Putamen (tissue), 1 donor: ENCODE measurements around the gene ARPC5L.
"Not testable (repeated sequence)": the region's sequence is repeated elsewhere in the genome, so short reads cannot be mapped to it uniquely, and the experiment has no call there.

Experiments used
- DNase-seq: peaks from one replicate; pipeline ENCODE4 v3.0.0-alpha.2; 2016; ENCODE audit warnings: low spot score

Gene ARPC5L

DNA sequence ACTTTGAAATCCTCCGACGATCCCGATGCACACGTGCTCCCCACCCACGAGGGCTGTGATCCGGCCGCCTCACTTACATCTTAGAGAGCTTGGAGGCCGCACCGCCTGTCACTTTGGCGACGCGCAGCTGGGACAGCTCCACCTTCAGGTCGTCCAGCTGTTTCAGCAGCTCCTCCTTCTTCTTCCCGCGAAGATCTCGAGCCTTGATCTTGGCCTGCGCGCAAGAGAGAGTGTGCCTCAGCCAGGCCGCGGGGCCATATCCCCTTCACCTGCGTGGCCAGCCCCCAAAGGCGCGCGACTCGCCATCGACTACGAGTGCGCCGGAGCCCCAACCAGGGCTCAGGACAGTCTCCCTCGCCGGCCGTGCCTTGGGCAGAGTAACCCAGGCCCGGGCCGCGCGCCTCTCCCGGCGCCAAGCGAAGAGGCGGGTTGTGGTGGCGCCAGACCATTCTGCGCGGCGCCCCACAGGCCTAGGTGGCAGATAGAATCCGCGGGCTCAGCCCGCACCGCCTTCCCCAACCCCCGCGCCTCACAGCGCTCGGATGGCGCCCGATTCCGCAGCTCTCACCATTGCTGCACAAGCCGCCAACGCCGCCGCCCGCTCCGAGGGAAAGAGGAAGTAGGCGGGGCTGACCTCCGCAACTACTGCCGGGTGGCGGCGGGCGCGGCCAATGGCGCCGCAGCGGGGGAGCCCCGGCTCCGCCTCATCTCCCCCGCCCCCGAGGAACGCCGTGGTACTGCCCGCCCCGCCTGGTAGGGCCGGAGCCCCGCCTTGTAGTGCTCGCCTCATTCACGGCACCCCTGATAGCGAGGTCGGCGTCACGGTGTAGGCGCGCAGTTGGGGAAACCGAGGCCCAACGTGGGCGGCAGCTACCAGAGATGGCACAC, at the start of gene ARPC5L, which contains the start of gene RPL35:
Gene ARPC5L (plus strand): TSS at position 789 of the 888 bp plus-strand sequence. CDS start 7,161 bp downstream, outside the sequence.
Gene RPL35 (minus strand): TSS at position 616 of the 888 bp plus-strand sequence. CDS start 45 bp downstream, at position 571.
- DNase-seq: peak; percentile 94

DNA sequence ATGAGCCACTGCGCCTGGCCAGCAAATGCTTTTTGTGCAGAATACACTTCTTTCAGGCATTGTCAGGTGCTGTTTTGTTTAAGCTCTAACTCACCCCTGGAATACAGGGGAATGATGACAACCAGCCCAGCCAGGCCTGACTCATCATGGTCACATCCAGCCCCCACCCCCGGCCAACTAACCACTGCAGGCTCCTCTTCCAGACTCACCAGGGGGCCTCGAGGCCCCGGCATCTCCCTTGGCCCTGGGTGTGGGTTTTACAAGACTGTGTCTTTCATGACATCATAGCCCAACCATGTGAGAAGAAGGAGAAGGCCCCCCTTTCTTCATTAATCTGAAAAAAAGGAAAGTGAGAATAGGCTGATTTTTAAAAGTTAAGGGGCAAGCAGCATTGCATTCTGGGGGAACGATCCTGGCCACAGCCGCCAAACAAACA, 49.5 kb upstream of the ARPC5L start:
- no peak for DNase-seq

DNA sequence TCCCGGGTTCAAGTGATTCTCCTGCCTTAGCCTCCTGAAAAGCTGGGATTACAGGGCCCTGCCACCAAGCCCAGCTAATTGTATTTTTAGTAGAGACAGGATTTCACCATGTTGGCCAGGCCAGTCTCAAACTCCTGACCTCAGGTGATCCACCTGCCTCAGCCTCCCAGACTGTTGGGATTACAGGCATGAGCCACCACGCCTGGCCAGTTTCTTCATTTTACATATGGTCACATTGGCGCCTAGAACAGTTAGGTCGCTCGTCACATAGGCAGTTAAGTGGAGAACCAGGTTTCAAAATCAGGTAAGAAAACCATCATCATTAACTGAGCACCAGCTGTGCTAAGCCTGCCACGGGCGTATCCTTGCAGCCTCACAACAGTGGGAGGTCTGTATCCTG, 48.9 kb upstream of the ARPC5L start:
- no peak for DNase-seq

DNA sequence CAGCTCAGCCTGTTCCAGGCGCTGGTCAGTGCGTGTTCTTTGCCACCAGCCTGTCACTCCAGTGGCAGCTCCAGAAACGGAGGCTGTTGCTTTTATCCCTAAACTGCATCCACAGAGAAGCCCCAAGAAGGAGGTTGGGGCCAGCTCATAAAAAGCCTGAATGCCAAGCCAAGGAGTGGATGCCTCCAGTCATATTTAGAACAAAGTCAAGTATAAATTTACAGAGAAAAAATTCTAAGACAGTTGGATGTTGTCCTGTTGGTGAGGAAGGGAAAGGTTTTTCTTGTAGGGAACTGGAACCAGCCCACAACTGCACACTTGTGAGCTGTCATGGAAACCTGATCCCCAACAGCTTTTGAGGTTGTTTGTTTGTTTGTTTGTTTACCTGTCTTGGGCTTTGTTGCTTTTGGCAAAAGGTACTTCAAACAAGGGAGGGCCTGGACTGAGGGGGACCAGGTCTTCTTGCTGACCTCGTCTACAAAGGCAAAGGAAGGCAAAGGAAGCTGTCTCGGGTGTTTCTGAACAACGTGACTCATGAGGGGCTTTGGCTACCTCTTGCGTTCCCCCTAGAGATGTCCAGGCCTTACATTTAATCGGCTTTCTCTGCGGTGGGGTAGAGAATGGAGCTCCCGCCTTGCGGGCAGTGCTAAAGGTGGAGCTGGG, 48.3 kb upstream of the ARPC5L start:
- DNase-seq: no peak

DNA sequence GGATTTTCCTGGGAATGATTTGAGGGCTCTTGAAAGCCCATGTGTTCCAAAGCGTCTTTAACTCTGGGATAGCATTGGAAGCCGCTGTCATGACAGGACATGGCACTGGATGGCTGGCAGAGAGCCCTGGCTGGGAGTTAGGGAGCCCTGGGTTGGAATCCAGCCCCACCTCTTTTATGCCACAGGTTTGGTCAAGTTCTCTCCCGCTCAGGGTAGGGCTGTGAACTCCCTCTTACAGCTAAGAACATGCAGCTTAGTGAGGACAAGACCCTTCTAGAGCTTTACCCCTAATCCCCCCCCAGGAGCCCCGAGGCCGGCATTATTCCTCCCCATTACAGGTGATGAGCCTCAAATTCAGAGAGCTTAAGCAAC, 47.8 kb upstream of the ARPC5L start:
- no peak for DNase-seq

DNA sequence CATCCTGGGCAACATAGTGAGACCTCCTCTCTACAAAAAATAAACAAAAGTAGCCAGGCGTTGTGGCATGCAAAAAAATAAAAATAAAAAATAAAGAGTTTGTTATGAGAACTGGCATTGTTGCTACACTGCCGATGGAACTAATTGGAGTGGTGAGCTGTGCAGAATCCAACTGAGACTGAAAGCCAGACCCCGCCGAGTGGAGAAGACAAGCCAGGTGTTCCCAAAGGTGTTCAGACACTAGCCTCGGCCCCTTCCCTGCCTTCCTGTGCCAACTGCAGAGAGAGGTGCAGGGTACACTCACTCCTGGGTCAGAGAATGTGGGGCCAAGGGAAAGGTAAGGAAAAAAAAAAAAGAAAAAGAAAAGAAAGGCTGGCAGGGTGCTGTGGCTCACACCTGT, 46.3 kb upstream of the ARPC5L start:
- no peak for DNase-seq

DNA sequence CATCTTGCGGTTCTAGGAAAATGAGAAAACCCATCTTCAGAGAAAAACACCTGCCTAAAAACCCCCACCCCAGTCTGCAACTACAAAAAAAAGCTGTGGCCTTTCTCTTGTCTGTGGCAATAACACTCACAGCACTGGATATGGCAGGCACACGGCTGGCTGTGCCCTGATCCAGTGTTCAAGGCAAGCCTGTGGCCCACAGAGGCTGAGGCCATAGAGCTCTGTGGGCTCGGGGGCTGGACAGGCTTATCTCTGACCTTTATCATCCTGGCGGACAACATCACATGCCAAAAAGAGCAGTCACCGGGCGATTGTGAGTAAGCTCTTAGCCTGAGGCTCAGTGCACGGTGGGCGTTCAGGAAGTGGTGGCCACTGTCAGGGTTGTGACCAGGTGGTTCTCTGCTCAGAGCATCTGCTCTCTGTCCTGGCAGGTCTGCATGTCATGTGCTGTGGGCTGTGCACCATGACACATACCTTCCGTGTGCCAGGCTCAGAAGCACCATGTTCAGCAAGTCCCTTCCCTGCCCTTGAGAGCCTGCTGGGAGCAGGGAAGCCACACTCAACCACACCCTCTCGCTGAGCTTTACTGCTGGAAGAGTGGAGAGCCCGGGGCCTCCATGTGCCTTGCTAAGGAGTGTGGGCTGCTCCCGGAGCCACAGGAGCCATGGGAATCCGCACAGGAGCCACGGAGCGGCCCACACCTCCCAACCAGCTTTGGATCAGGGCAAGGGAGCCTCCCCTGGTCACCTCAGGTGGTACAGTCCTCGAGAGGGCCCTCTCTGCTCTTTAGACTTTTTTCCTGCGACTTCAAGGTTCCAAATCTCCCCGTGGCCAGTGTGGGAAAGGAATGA, 43.3 kb upstream of the ARPC5L start:
- DNase-seq: no peak

DNA sequence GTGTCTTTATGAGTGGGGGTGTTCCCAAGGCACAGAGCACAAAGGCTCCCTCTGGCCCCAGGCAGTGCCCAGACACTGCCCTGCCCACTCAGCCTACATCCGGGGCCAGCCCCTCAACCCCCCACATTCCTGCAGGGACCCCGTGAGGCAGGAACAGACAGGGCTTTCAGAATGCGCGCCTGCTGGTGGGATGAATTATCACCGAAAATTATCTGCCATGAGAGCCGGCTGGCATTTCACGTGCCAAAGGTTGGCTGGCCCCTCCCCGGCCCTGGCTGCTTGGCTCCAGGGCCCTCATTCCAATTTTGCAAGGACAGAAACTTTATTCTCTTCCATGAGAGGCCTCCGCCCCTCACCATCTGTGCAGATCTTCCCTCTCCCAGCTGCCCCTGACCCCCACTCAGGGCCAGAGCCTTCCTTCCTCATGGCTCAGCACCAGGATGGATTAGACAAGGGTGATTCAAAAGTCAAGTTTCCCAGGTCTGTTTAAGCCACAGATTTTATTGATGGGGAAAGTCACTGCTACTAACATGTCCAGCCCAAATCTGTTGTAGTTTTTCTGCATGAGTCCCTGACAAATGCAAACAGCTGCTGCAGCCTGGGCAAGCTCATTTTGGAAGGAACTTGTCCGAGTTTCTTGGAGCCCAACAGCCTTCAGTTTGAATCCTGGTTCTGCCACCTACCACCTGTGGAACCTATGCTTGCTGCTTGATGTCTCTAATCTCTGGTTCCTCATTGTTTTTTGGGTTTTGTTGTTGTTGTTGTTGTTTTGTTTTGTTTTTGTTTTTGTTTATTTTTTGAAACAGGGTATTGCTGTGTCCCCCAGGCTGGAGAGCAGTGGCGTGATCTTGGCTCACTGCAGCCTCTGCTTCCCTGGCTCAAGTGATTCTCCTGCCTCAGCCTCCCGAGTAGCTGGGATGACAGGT, 41.0 kb upstream of the ARPC5L start:
- DNase-seq: no peak

DNA sequence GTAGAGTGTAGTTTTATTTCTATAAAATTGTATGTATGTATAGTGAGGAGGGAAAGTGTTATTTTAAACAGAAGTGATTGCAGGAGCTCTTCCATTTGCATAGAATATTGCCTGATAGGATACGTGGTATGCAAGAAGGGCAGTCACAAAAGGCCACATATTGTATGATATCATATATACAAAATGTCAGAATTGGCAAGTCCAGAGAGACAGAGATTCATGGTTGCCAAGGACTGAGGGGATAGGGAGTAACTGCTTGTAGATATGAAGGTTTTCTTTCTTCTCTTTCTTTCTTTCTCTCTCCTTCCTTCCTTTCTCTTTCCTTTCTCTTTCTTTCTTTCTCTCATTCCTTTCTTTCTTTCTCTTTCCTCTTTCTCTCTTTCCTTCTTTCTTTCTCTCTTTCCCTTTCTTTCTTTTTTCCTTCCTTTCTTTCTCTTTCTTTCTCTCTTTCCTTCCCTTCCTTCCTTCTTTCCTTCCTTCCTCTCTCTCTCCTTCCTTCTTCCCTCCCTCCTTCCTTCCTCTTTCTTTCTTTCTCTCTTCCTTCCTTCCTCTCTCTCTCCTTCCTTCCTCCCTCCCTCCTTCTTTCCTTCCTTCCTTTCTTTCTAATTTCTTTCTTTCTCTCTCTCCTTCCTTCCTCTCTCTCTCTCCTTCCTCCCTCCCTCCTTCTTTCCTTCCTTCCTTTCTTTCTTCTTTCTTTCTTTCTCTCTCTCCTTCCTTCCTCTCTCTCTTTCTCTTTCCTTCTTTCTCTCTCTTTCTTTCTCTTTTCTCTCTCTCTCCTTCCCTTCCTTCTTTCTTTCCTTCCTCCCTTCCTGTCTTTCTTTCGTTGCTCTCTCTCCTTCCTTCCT, 33.2 kb upstream of the ARPC5L start:
- no peak for DNase-seq

DNA sequence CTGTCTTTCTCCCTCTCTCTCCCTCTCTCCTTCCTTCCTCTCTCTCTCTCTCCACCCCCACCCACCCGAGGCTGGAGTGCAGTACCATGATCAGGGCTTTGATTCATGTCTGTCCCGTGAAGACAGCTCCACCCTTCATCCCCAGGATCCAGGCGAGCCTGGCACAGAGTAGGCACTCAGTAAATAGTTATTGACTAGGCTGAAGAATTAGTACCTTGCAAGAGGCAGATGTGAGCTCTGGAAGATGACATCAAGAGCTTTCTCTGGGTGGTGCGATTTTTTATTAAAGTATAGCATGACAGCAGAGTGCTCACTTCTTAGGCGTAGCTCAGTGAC, 32.6 kb upstream of the ARPC5L start:
- no peak for DNase-seq

DNA sequence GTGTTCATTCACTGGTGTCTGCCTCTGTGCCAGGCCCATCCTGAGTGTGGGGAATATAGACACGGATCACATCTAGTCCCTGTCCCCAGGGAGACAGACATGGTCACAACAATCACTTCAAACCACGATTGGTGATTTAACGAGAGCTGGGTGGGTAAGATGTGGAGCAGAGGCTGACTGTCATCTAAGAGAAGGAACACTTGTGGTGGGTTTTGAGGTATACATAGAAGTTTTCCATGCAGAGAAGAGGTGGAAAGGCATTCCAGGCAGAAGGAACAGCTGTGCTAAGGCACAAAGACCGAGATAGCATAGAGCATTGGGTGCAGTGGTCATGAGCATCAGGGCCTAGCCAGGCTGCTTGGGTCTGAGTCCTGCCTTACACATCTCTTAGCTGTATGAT, 31.3 kb upstream of the ARPC5L start:
- no peak for DNase-seq

DNA sequence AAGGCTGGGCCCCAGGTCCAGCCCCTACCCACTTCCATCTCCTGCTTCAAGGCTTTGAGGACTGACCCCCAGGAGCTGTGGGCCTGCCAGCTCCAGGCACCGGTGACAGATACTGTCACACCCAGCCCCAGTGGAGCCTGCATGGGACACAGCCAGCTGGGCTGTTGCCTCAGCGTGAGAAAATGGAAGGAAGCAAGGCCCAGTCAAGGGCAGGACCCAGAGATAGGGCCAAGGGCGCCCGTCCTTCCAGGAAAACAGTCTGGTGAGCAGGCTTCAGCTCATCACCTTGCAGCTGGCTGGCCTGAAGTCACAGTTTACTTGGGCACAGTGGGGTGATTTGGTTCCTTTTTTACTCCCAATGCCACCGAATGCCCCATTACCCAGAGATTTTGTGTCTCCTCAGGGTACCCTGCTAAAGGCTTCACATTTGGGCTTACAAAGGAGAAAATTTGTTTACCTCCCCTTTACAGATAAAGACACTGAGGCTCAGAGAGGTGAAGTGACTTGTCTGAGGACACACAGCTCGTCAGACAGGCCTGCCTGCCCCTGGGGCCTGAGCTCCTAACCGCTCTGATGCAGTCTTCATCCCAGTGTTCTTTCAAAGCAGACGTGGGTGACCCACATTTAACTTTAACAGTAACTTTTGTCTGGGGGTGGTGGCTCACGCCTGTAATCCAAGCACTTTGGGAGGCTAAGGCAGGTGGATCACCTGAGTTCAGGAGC, 30.1 kb upstream of the ARPC5L start:
- DNase-seq: no peak

DNA sequence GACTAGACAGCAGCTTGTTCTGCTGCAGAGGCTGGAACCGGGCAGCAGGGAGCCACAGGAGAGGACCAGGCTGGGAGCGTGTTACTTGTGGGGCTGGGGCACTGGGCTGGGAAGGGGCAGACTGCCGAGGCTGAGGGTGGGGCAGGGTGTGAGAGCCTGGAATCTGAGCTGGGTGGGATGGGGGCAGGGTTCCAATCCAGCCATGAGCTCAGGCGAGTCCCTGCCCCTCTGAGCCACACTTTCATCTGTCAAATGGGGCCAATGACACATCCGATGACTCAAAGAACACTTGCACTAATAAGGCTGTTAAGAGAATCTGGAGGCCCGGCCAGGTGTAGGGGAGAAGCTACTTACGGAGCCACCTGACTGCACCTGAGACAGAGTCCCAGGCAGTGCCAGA, 27.3 kb upstream of the ARPC5L start:
- DNase-seq: no peak

DNA sequence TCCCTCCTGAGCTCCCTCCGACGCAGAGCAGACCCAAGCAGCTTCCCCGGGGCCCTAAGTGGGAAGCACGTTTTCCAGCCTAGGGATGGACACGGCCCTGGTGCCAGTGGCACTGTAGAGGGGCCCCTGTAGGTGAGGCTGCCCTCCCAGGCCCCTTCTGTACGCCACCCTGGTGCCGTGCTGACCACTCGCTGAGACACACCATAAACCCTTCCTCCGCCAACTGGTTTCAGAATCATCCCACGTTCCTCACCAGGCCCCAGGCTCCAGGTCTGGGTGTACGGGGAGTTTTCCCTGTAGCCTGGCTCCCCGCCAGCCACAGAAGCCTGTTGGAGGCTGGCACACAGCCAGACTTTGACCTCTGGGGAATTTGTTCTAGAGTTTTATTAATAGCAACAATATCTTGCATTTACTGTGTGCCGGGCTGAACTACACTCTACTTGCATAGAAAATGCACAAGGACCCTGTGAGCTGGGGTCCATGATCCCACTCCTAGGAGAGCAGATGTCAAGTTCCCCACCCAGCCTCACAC, 26.8 kb upstream of the ARPC5L start:
- DNase-seq: no peak

DNA sequence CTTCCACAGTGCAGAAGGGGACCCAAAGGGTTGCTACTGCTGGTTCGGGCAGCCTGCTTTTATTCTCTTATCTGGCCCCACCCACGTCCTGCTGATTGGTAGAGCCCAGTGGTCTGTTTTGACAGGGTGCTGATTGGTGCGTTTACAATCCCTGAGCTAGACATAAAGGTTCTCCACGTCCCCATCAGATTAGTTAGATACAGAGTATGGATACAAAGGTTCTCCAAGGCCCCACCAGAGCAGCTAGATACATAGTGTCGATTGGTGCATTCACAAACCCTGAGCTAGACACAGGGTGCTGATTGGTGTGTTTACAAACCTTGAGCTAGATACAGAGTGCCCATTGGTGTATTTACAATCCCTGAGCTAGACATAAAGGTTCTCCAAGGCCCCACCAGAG, 23.8 kb upstream of the ARPC5L start:
- DNase-seq: not testable (repeated sequence)

DNA sequence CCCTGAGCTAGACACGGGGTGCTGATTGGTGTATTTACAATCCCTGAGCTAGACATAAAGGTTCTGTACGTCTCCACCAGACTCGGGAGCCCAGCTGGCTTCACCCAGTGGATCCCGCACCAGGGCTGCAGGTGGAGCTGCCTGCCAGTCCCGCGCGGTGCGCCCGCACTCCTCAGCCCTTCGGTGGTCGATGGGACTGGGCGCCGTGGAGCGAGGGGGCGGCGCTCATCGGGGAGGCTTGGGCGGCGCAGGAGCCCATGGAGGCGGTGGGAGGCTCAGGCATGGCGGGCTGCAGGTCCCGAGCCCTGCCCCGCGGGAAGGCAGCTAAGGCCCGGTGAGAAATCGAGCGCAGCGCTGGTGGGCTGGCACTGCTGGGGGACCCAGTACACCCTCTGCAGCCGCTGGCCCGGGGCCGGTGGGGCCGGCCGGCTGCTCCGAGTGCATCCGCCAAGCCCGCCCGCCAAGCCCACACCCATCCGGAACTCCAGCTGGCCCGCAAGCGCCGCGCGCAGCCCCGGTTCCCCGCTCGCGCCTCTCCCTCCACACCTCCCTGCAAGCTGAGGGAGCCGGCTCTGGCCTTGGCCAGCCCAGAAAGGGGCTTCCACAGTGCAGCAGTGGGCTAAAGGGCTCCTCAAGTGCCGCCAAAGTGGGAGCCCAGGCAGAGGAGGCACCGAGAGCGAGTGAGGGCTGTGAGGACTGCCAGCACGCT, 23.2 kb upstream of the ARPC5L start:
- DNase-seq: not testable (repeated sequence)

DNA sequence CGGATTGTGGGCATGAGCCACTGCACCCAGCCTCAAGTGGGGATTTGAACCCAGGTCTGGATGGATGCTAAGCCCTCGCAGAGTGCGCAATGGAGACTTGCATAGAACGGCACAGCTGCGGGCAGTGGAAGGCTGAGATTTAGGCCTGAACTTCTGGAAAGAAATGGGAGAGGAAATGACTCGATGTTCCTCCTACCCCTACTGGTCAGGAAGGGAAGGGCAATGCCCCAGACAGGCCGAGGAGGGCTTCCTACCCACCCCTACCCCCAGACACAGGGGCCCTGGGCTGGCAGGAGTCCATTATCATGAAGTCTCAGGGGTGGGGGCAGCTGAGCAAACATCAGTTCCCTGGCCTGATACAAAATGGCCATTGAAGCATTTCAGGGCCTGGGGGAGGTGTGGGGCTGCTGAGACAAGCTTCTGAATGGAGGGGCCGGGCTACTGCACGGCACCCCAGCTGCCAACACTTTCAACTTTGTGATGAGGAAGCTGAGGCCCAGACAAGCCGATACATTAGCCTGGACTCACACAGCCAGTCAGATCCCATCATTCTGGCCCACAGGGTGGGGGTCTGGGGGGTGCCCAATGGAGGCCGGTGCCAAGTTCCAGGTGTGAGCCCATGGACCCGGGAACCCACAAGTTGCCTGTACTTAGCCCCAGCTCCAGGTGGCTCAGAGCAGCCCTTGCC, 22.2 kb upstream of the ARPC5L start:
- DNase-seq: no peak

DNA sequence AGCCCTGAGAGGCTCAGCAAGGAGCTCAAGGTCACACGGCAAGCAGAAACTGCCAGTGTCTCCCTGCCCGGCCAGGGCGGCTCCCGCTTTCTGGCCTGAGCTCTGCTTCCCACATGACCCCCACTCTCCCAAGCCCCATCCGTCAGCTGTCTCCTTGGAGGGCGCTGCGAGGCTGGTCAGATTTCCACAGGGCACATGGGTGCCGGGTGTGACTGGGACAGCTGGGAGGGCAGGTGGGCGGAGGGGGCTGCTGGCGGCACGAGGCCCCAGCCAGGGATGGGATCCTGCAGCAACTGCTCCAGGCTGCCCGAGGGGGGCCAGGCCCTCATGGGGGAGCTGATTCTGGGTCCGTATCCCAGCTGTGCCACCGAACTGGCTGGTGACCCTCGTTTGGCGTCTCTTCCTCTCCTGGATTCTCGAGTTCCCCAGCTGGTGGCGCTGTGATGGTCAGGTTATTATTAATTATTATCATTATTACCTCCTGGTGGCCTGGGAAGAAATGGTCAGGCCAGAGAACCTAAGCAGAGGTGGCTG, 21.6 kb upstream of the ARPC5L start:
- DNase-seq: no peak
